GM23338 (cell line): ENCODE measurements around the gene ENTR1. TPM values are rescaled to one million over a fixed set of nuclear protein-coding genes. Genes with fewer than 3 reads are reported as not detected.

ENCODE experiments used
- ATAC-seq: fragments of 200-7000 bp; cut with Tn5 transposase; 3 replicates; pipeline ENCODE4 v1.9.1; 2020
- DNase-seq: peaks from one replicate; pipeline ENCODE4 v3.0.0-alpha.2; 2015; ENCODE audit warnings: low spot score
- H2AFZ ChIP-seq: fragments of 200-600 bp; sonication (generic); 2 replicates; pipeline ENCODE4 v1.8.0; 2016; ENCODE audit warnings: antibody characterized with exemption, mild to moderate bottlenecking, moderate library complexity
- H3F3A ChIP-seq: fragments of 200-600 bp; sonication (generic); replicated peaks from 2 replicates; pipeline ENCODE4 v1.8.0; 2017; ENCODE audit warnings: antibody characterized with exemption, mixed run types, low read depth
- H3K27ac ChIP-seq: fragments of 200-600 bp; sonication (generic); 2 replicates; pipeline ENCODE4 v1.6.1; 2016; ENCODE audit warnings: low read depth
- H3K27me3 ChIP-seq: fragments of 200-600 bp; sonication (generic); 2 replicates; pipeline ENCODE4 v1.8.0; 2016; ENCODE audit warnings: mild to moderate bottlenecking, mixed run types, moderate library complexity; ENCODE audit not compliant: insufficient read depth
- H3K36me3 ChIP-seq: fragments of 200-600 bp; sonication (generic); 2 replicates; pipeline ENCODE4 v1.8.0; 2016; ENCODE audit warnings: mild to moderate bottlenecking; ENCODE audit not compliant: insufficient read depth
- H3K4me1 ChIP-seq: fragments of 200-600 bp; sonication (generic); 2 replicates; pipeline ENCODE4 v1.8.0; 2016; ENCODE audit warnings: mild to moderate bottlenecking, moderate library complexity; ENCODE audit not compliant: insufficient read depth
- H3K4me2 ChIP-seq: fragments of 200-600 bp; sonication (generic); 2 replicates; pipeline ENCODE4 v1.7.1; 2017; ENCODE audit warnings: mixed run types
- H3K4me3 ChIP-seq: fragments of 200-600 bp; sonication (generic); 2 replicates; pipeline ENCODE4 v1.6.1; 2016; ENCODE audit warnings: mixed run types
- H3K79me2 ChIP-seq: fragments of 200-600 bp; sonication (generic); replicated peaks from 2 replicates; pipeline ENCODE4 v1.8.0; 2017; ENCODE audit warnings: mild to moderate bottlenecking; ENCODE audit not compliant: insufficient read depth
- H3K9me2 ChIP-seq: fragments of 200-600 bp; sonication (generic); 2 replicates; pipeline ENCODE4 v1.8.0; 2017; ENCODE audit not compliant: insufficient read depth
- H4K20me1 ChIP-seq: fragments of 200-600 bp; sonication (generic); replicated peaks from 2 replicates; pipeline ENCODE4 v1.8.0; 2017; ENCODE audit warnings: mild to moderate bottlenecking; ENCODE audit not compliant: insufficient read depth
- H3K27ac Mint-ChIP-seq: 2 replicates; pipeline ENCODE4 v1.8.0; 2020; ENCODE audit warnings: inconsistent platforms, mild to moderate bottlenecking, moderate library complexity, mixed read lengths
- H3K27me3 Mint-ChIP-seq: 3 replicates; pipeline ENCODE4 v1.8.0; 2022; ENCODE audit warnings: low read depth, mild to moderate bottlenecking, moderate library complexity, mixed read lengths, inconsistent platforms; ENCODE audit not compliant: insufficient read depth, poor library complexity
- H3K36me3 Mint-ChIP-seq: 3 replicates; pipeline ENCODE4 v1.8.0; 2021; ENCODE audit warnings: low read depth, mild to moderate bottlenecking, inconsistent platforms, moderate library complexity, mixed read lengths
- H3K4me1 Mint-ChIP-seq: 3 replicates; pipeline ENCODE4 v1.8.0; 2020; ENCODE audit warnings: mild to moderate bottlenecking, inconsistent platforms, mixed read lengths
- H3K4me3 Mint-ChIP-seq: 3 replicates; pipeline ENCODE4 v1.8.0; 2021; ENCODE audit warnings: moderate library complexity, mild to moderate bottlenecking, inconsistent platforms, mixed read lengths
- H3K9me3 Mint-ChIP-seq: 3 replicates; pipeline ENCODE4 v1.8.0; 2020; ENCODE audit warnings: moderate library complexity, mild to moderate bottlenecking, inconsistent platforms, mixed read lengths
- CREB1 ChIP-seq: fragments of 250-450 bp; sonication (Bioruptor Pico); IDR thresholded peaks from 2 replicates; pipeline ENCODE4 v1.5.0; 2020; ENCODE audit warnings: low read depth, mild to moderate bottlenecking, moderate library complexity
- EZH2 ChIP-seq: fragments of 200-600 bp; sonication (generic); IDR thresholded peaks from one replicate; pipeline ENCODE4 v1.8.0; 2017; ENCODE audit warnings: antibody characterized with exemption, mild to moderate bottlenecking, low read depth; ENCODE audit not compliant: unreplicated experiment
- EZH2phosphoT487 ChIP-seq: fragments of 200-600 bp; sonication (generic); IDR thresholded peaks from one replicate; pipeline ENCODE4 v1.8.1; 2018; ENCODE audit warnings: antibody characterized with exemption; ENCODE audit not compliant: unreplicated experiment
- JUNB ChIP-seq: IDR thresholded peaks from one replicate; pipeline ENCODE4 v1.6.1; 2016; ENCODE audit warnings: antibody characterized with exemption; ENCODE audit not compliant: unreplicated experiment
- NANOG ChIP-seq: IDR thresholded peaks from 2 replicates; pipeline ENCODE4 v1.6.1; 2016; ENCODE audit warnings: antibody characterized with exemption, borderline replicate concordance
- STAT1 ChIP-seq: IDR thresholded peaks from one replicate; pipeline ENCODE4 v1.6.1; 2016; ENCODE audit warnings: antibody characterized with exemption; ENCODE audit not compliant: unreplicated experiment
- polyA plus RNA-seq: library from polyadenylated mRNA; unstranded; fragments of >200 nt; fragmentation: Nextera tagmentation; extraction: Ambion mirVana; gene quantifications from 2 replicates; pipeline ENCODE4 v1.2.1, GENCODE V29; 2016
- total RNA-seq: library from RNA; depleted of rRNA; stranded (reverse); fragments of >200 nt; shearing (Covaris generic); gene quantifications from 2 replicates; pipeline ENCODE4 v1.2.3, GENCODE V29; 2014
- TF ChIP-seq, protein P1 (sequence below): fragments of 250-450 bp; sonication (Bioruptor Pico); IDR thresholded peaks from 2 replicates; pipeline ENCODE4 v1.5.0; 2020; ENCODE audit warnings: mild to moderate bottlenecking, moderate library complexity
- TF ChIP-seq, protein P2 (sequence below), 2 experiments: fragments of 200-600 bp in 1 of 2; sonication (generic) in 1 of 2; conservative IDR thresholded peaks; 2 replicates each; pipeline versions ENCODE4 v1.5.1 to v1.6.1; 2016 to 2017; ENCODE audit warnings: antibody characterized with exemption in 2 of 2, low read depth in 2 of 2, mild to moderate bottlenecking in 2 of 2, moderate library complexity in 1 of 2

Gene ENTR1
- total and polyA plus RNA-seq, 2 experiments from 2014 or later = 25.6 to 91.9 TPM

DNA sequence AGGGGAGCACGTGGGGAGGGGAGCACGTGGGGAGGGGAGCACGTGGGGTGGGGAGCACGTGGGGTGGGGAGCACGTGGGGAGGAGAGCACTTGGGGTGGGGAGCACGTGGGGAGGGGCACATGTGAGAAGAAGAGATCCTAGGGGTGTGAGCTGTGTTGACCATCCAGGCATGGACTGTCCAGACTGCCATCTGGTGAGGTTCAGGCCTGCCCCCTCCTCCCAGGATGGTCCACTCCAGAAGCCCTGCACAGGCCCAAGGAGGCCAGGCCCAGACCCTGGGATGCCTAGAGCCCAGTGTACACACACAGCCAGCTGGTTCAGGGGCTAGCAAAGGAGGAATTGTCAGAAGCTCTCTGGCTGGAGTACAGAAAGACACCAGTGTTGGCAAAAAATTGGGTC is 12.8 kb downstream of the ENTR1 start (continued):
- TF ChIP-seq, protein P1, sequence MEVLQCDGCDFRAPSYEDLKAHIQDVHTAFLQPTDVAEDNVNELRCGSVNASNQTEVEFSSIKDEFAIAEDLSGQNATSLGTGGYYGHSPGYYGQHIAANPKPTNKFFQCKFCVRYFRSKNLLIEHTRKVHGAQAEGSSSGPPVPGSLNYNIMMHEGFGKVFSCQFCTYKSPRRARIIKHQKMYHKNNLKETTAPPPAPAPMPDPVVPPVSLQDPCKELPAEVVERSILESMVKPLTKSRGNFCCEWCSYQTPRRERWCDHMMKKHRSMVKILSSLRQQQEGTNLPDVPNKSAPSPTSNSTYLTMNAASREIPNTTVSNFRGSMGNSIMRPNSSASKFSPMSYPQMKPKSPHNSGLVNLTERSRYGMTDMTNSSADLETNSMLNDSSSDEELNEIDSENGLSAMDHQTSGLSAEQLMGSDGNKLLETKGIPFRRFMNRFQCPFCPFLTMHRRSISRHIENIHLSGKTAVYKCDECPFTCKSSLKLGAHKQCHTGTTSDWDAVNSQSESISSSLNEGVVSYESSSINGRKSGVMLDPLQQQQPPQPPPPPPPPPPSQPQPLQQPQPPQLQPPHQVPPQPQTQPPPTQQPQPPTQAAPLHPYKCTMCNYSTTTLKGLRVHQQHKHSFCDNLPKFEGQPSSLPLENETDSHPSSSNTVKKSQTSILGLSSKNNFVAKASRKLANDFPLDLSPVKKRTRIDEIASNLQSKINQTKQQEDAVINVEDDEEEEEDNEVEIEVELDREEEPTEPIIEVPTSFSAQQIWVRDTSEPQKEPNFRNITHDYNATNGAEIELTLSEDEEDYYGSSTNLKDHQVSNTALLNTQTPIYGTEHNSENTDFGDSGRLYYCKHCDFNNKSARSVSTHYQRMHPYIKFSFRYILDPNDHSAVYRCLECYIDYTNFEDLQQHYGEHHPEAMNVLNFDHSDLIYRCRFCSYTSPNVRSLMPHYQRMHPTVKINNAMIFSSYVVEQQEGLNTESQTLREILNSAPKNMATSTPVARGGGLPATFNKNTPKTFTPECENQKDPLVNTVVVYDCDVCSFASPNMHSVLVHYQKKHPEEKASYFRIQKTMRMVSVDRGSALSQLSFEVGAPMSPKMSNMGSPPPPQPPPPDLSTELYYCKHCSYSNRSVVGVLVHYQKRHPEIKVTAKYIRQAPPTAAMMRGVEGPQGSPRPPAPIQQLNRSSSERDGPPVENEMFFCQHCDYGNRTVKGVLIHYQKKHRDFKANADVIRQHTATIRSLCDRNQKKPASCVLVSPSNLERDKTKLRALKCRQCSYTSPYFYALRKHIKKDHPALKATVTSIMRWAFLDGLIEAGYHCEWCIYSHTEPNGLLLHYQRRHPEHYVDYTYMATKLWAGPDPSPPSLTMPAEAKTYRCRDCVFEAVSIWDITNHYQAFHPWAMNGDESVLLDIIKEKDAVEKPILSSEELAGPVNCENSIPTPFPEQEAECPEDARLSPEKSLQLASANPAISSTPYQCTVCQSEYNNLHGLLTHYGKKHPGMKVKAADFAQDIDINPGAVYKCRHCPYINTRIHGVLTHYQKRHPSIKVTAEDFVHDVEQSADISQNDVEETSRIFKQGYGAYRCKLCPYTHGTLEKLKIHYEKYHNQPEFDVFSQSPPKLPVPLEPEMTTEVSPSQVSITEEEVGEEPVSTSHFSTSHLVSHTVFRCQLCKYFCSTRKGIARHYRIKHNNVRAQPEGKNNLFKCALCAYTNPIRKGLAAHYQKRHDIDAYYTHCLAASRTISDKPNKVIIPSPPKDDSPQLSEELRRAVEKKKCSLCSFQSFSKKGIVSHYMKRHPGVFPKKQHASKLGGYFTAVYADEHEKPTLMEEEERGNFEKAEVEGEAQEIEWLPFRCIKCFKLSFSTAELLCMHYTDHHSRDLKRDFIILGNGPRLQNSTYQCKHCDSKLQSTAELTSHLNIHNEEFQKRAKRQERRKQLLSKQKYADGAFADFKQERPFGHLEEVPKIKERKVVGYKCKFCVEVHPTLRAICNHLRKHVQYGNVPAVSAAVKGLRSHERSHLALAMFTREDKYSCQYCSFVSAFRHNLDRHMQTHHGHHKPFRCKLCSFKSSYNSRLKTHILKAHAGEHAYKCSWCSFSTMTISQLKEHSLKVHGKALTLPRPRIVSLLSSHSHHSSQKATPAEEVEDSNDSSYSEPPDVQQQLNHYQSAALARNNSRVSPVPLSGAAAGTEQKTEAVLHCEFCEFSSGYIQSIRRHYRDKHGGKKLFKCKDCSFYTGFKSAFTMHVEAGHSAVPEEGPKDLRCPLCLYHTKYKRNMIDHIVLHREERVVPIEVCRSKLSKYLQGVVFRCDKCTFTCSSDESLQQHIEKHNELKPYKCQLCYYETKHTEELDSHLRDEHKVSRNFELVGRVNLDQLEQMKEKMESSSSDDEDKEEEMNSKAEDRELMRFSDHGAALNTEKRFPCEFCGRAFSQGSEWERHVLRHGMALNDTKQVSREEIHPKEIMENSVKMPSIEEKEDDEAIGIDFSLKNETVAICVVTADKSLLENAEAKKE (CRISPR knock-in tag) = no peak
- no peak for TF ChIP-seq STAT1
- TF ChIP-seq CREB1 (CRISPR knock-in tag) = no peak
- no peak for TF ChIP-seq EZH2phosphoT487

DNA sequence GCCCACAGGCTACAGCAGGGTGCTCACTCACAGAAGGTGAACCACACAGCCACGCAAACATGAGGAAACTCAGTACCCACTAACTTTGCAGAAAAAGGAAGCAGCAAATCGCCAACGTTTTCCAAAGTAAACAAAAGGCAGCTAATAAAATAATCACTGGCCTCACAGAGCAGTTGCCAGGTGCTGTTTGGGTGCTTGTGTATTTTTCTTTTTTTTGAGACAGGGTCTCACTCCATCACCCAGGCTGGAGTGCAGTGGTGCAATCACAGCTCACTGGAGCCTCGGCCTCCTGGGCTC is 14.2 kb downstream of the ENTR1 start:
- no peak overlapping the region for H3K4me2 ChIP-seq
- Mint-ChIP-seq H3K9me3 (no peaks in the 10 kb centered on the region), H3K4me1 (peaks cover 9% of the 10 kb centered on the region), H3K36me3 (peaks cover 57% of the 10 kb centered on the region), H3K4me3 (no peak overlapping the region), H3K27me3 (peaks cover 16% of the 10 kb centered on the region), H3K27ac (no peak overlapping the region)
- H4K20me1 ChIP-seq = peaks cover 9% of the 10 kb centered on the region
- H3K27me3 ChIP-seq = no peaks in the 10 kb centered on the region
- DNase-seq = no peak
- H3F3A ChIP-seq = peaks cover 11% of the 10 kb centered on the region
- H3K36me3 ChIP-seq = peaks cover 14% of the 10 kb centered on the region
- ATAC-seq = no peak
- H3K9me2 ChIP-seq = no peaks in the 10 kb centered on the region
- TF ChIP-seq, protein P2, sequence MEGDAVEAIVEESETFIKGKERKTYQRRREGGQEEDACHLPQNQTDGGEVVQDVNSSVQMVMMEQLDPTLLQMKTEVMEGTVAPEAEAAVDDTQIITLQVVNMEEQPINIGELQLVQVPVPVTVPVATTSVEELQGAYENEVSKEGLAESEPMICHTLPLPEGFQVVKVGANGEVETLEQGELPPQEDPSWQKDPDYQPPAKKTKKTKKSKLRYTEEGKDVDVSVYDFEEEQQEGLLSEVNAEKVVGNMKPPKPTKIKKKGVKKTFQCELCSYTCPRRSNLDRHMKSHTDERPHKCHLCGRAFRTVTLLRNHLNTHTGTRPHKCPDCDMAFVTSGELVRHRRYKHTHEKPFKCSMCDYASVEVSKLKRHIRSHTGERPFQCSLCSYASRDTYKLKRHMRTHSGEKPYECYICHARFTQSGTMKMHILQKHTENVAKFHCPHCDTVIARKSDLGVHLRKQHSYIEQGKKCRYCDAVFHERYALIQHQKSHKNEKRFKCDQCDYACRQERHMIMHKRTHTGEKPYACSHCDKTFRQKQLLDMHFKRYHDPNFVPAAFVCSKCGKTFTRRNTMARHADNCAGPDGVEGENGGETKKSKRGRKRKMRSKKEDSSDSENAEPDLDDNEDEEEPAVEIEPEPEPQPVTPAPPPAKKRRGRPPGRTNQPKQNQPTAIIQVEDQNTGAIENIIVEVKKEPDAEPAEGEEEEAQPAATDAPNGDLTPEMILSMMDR (conservative IDR thresholded peaks at IDR 0.05; ENCODE audit: low read depth in 2 of 2) = no peak
- TF ChIP-seq JUNB (no peak), EZH2 (no peak), NANOG (no peak), CREB1 (CRISPR knock-in tag) (no peak), STAT1 (no peak)
- TF ChIP-seq, protein P1 (CRISPR knock-in tag) = no peak
- H3K79me2 ChIP-seq = peaks cover 28% of the 10 kb centered on the region
- peaks cover 3% of the 10 kb centered on the region; the same call in 1 of the 2 replicates for H3K4me1 ChIP-seq
- H2AFZ ChIP-seq = no peak overlapping the region
- H3K4me3 ChIP-seq = no peak overlapping the region
- no peak overlapping the region for H3K27ac ChIP-seq
